Pancreas (tissue), 10 donors: Measurements from ENCODE around the gene SLC29A3. TPM values are rescaled to one million over a fixed set of nuclear protein-coding genes. Genes with fewer than 3 reads are reported as not detected.
"Not testable (repeated sequence)": the region's sequence is repeated elsewhere in the genome, so short reads cannot be mapped to it uniquely, and the experiment has no call there.

Experiments used
- ATAC-seq, 4 donors: fragments of 200-7000 bp; cut with Tn5 transposase; one replicate each; pipeline versions ENCODE4 v1.8.0 to v1.9.1; 2020; ENCODE audit warnings: mild to moderate bottlenecking in 4 of 4, moderate library complexity in 4 of 4
- DNase-seq, 6 donors: peaks; one replicate each; pipeline ENCODE4 v3.0.0-alpha.2; 2020
- FAIRE-seq: peaks from 2 replicates; lab custom pipeline; 2012; peaks lifted over from hg19 to GRCh38; lab: Jason Lieb, UNC
- H3K27ac ChIP-seq, 4 donors: fragments of 200-600 bp; sonication (generic); 1 replicate in 3 of 4; 2 replicates in 1 of 4; pipeline versions ENCODE4 v1.5.0 to v1.8.0; 2020
- H3K27me3 ChIP-seq, 4 donors: fragments of 200-600 bp; one replicate each; pipeline ENCODE4 v1.8.0; 2021
- H3K36me3 ChIP-seq, 3 donors: fragments of 200-600 bp; sonication (generic) in 1 of 3; one replicate each; pipeline versions ENCODE4 v1.5.0 to v1.8.0; 2020 to 2021
- H3K4me1 ChIP-seq, 3 donors: fragments of 200-600 bp; one replicate each; pipeline ENCODE4 v1.8.0; 2021
- H3K4me3 ChIP-seq, 4 donors: fragments of 200-600 bp; sonication (generic) in 2 of 4; one replicate each; pipeline versions ENCODE4 v1.5.0 to v1.8.0; 2020 to 2021
- H3K9me3 ChIP-seq, 4 donors: fragments of 200-600 bp; one replicate each; pipeline ENCODE4 v1.8.0; 2021
- WGBS, 2 donors: extraction: QIAGEN DNeasy Blood & Tissue Kit; methylation state at CpG; one replicate each; pipeline ENCODE4 v1.1.7; 2013; 5-methylcytosine and 5-hydroxymethylcytosine counted together
- intact Hi-C, 3 donors: fragments of 100-400 bp; cut with DNase I; formaldehyde crosslinking; loops; one replicate each; pipeline versions ENCODE4 v1.11.1 to v1.14.2; 2022
- polyA plus RNA-seq, 2 donors: library from polyadenylated mRNA; stranded (reverse); fragments of 200-250 nt; gene quantifications; one replicate each; pipeline ENCODE4 v1.2.3, GENCODE V29; 2013
- total RNA-seq, 6 donors: library from RNA; stranded (reverse); fragmentation: NEBNext Ultra II Directional in 4 of 6; extraction: Animal tissue kit (Norgen Biotek cat#: 25700) in 4 of 6; gene quantifications; one replicate each; pipeline versions ENCODE4 v1.2.1 to v1.2.4, GENCODE V29; 2021 to 2023
- TF ChIP-seq, protein P1 (sequence below), 4 donors: fragments of 200-600 bp; sonication (generic) in 3 of 4; IDR thresholded peaks; one replicate each; pipeline versions ENCODE4 v1.5.0 to v1.8.0; 2021; ENCODE audit warnings: antibody characterized with exemption in 4 of 4
- donor health status: healthy with polysubstance abuse.
- donor health status: DM: no; HTN: no; CAD: no; lungs with moderate emphysema.
- donor health status: DM: no; HTN: no; CAD: no.
- donor health status: control.
- donor health status: control.
- donor health status: Bipolar disorder and iron deficiency.
- donor health status: DM: yes; HTN: yes; CAD: no.
- donor health status: DM: no; HTN: no; CAD: no.
- donor health status: DM: no; HTN: no; CAD: no.
- donor health status: DM: yes; HTN: yes; CAD: no.

Gene SLC29A3
- total and polyA plus RNA-seq, 8 donors: 2.2 to 7.0 (median 3.2) TPM

DNA sequence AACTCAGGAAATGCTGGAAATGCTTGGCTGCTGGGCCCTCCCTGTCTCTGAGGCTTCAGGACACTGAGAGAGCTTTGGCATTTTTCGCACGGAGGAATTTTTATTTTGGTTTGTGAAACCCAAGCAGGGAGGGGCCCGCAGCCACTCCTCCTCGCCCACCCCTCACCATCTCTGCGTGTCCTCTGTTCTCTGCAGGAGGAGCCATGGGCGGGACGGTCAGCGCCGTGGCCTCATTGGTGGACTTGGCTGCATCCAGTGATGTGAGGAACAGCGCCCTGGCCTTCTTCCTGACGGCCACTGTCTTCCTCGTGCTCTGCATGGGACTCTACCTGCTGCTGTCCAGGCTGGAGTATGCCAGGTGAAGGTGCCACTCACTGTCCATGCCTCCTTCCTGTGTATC lies 36.8 kb downstream of the SLC29A3 start:
- H3K4me3 ChIP-seq: no peak overlapping the region
- intact Hi-C loops: no loop called here
- TF ChIP-seq, protein P1, sequence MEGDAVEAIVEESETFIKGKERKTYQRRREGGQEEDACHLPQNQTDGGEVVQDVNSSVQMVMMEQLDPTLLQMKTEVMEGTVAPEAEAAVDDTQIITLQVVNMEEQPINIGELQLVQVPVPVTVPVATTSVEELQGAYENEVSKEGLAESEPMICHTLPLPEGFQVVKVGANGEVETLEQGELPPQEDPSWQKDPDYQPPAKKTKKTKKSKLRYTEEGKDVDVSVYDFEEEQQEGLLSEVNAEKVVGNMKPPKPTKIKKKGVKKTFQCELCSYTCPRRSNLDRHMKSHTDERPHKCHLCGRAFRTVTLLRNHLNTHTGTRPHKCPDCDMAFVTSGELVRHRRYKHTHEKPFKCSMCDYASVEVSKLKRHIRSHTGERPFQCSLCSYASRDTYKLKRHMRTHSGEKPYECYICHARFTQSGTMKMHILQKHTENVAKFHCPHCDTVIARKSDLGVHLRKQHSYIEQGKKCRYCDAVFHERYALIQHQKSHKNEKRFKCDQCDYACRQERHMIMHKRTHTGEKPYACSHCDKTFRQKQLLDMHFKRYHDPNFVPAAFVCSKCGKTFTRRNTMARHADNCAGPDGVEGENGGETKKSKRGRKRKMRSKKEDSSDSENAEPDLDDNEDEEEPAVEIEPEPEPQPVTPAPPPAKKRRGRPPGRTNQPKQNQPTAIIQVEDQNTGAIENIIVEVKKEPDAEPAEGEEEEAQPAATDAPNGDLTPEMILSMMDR (IDR thresholded peaks at IDR 0.05): no peak
- no peaks in the 10 kb centered on the region for H3K4me1 ChIP-seq
- DNase-seq: no peak
- no peaks in the 10 kb centered on the region for H3K9me3 ChIP-seq
- FAIRE-seq: no peak
- no peak overlapping the region for H3K27ac ChIP-seq
- 92 to 97% methylated on average over 12 of the region's 12 CpGs for WGBS, 2 donors
- H3K36me3 ChIP-seq: peaks cover 0 to 8% (median 0%) of the 10 kb centered on the region in 3 donors
- no peaks in the 10 kb centered on the region for H3K27me3 ChIP-seq
- no peak for ATAC-seq

DNA sequence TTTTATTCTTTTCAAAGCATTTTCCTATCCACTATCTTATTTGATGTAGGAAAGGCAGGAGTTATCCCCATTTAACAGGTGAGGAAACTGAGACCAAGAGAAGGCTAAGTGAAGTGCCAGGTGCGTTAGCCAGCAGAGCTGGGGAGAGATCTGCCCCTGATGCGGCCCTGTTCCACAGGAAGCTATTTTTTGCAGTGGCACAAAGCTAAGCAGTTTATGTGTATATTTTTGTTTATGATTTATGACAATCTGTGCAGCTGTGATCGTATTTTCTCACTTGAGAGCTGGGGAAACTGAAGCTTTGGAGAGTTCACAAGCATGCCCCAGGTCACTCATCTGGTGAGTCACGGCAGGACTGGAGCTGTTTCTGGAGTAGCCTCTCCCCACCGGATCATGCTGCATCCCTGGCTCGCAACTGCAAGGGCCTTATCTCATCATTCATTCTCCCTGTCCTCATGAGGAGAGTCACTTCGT lies 38.8 kb downstream of the SLC29A3 start:
- Histone ChIP-seq H3K36me3 (peaks cover 0 to 8% (median 0%) of the 10 kb centered on the region in 3 donors), H3K9me3 (no peaks in the 10 kb centered on the region), H3K27me3 (no peaks in the 10 kb centered on the region), H3K4me1 (no peaks in the 10 kb centered on the region), H3K4me3 (no peak overlapping the region), H3K27ac (no peak overlapping the region)
- DNase-seq (no peak), FAIRE-seq (no peak), ATAC-seq (peak in 2 of 4 donors; percentile 16 to 45)
- 76 to 86% methylated on average over 7 of the region's 7 CpGs for WGBS, 2 donors
- intact Hi-C loops: no loop called here
- TF ChIP-seq, protein P1 (IDR thresholded peaks at IDR 0.05): no peak

DNA sequence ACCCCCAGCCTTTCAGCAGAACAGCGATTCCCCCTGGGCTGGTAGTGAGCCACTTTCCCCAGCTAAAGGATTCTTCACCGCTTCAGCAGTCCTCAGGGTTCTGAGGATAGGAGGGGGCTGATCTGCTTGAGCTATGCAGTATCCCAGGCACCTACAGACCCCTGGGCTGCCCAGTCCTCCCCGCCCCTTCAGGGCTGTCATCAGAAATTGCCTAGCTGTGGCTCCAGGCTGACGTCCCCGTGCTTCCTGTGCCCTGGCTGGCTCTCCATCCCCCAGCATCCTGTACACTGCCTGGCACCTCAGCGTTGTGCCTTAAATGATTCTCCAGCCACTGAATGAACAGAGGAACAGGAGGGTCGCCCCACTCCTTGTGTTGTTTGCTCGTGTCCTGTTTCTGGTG lies 39.2 kb downstream of the SLC29A3 start:
- Histone ChIP-seq H3K9me3 (no peaks in the 10 kb centered on the region), H3K27me3 (no peaks in the 10 kb centered on the region), H3K27ac (no peak overlapping the region), H3K4me3 (no peak overlapping the region), H3K36me3 (peaks cover 0 to 8% (median 0%) of the 10 kb centered on the region in 3 donors), H3K4me1 (no peaks in the 10 kb centered on the region)
- intact Hi-C loops: no loop called here
- DNase-seq (no peak), FAIRE-seq (no peak), ATAC-seq (no peak)
- TF ChIP-seq, protein P1 (IDR thresholded peaks at IDR 0.05): no peak
- WGBS, 2 donors: 92 to 95% methylated on average over 8 of the region's 8 CpGs

DNA sequence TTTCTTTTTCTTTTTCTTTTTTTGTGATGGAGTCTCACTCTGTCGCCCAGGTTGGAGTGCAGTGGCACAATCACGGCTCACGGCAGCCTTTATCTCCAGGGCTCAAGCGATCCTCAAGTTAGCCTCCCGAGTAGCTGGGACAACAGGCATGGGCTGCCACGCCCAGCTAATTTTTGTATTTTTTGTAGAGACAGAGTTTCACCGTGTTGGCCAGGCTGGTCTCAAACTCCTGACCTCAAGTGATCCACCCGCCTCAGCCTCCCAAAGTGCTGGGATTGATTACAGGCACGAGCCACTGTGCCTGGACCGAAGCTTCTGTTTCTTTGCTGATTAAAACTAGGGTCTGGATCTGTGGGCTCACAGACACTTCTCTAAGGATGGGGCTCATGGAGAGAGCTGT lies 39.8 kb downstream of the SLC29A3 start:
- FAIRE-seq, intact Hi-C loops, DNase-seq, H3K9me3 ChIP-seq, H3K36me3 ChIP-seq, H3K27me3 ChIP-seq, H3K4me1 ChIP-seq, H3K4me3 ChIP-seq: not testable (repeated sequence)
- WGBS, 2 donors: 90 to 92% methylated on average over 10 of the region's 10 CpGs
- peak in 1 of 4 donors; percentile 10 for ATAC-seq
- H3K27ac ChIP-seq: peak overlapping the region in 2 of 4 donors; percentile 11 to 13

DNA sequence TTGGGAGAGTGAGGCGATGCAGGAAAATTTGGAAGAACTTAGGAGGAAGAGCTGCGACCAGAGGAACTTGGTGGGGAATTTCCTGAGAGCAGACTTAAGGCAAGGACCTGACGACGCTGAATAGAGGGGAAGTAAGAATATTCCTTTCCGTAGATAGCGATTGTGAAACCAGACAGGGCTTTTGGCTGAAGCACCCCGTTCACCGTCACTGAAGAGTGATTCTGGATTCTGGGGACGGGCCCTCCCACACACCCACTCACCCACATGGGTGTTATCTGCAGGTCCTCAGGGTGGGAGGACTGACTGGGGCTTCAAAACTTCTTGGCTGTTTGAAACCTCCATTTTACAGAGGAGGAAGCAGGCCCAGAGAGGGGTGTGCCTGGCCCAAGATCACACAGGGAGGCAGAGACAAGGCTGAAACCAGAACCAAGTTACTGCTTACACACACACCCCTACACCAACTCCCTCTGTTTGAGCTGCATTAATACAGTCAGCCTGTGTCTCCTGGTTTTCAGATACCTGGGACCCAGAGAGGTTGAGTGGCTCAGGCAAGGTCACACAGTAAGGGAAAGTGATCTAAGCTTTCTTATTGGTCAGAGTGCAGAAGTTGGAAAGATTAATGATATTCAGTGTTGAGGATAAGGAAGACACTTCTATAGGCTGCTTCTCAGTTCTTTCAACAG lies 40.4 kb downstream of the SLC29A3 start:
- ATAC-seq (peak in 3 of 4 donors; percentile 29 to 75 (median 74)), FAIRE-seq (no peak), DNase-seq (peak in 1 of 6 donors; percentile 38)
- WGBS, 2 donors: 70 to 74% methylated on average over 9 of the region's 9 CpGs
- H3K27ac ChIP-seq: peak overlapping the region in 2 of 4 donors; percentile 11 to 13
- H3K9me3 ChIP-seq: no peaks in the 10 kb centered on the region
- TF ChIP-seq, protein P1 (IDR thresholded peaks at IDR 0.05): no peak
- intact Hi-C loops: no loop called here
- H3K4me1 ChIP-seq: no peaks in the 10 kb centered on the region
- H3K4me3 ChIP-seq: no peak overlapping the region
- no peaks in the 10 kb centered on the region for H3K27me3 ChIP-seq
- H3K36me3 ChIP-seq: peaks cover 0 to 8% (median 0%) of the 10 kb centered on the region in 3 donors
